A673 (cell line): ENCODE measurements around the gene CBL. TPM values are rescaled to one million over a fixed set of nuclear protein-coding genes. Genes with fewer than 3 reads are reported as not detected.

Source experiments
- BruUV-seq: library from RNA; stranded (reverse); fragments of 400-500 nt; replicated peaks from 2 replicates; lab custom pipeline; 2021; lab: Mats Ljungman, UMichigan
- CTCF ChIA-PET: fragments of 300-600 bp; sonication (Branson Sonifier 250); formaldehyde crosslinking; loops from one replicate; lab custom pipeline; 2022; ENCODE audit warnings: antibody characterized with exemption; lab: Charles Lee
- POLR2A ChIA-PET: fragments of 300-600 bp; sonication (Branson Sonifier 250); formaldehyde crosslinking; loops from one replicate; lab custom pipeline; 2022; ENCODE audit warnings: antibody characterized with exemption; ENCODE audit not compliant: low non-redundant PET; lab: Charles Lee
- DNase-seq: peaks from one replicate; pipeline ENCODE4 v3.0.0-alpha.2; 2015; ENCODE audit warnings: low spot score
- H3K27ac ChIP-seq: fragments of 200-600 bp; sonication (generic); 2 replicates; pipeline ENCODE4 v1.5.1; 2016; ENCODE audit warnings: mixed run types, low read depth, mild to moderate bottlenecking, mixed read lengths, antibody characterized with exemption, low read length; ENCODE audit not compliant: poor library complexity, severe bottlenecking
- H3K27me3 ChIP-seq: fragments of 200-600 bp; sonication (generic); replicated peaks from 2 replicates; pipeline ENCODE4 v1.6.1; 2017; ENCODE audit warnings: mixed run types, low read depth, mild to moderate bottlenecking, mixed read lengths, antibody characterized with exemption, low read length; ENCODE audit not compliant: insufficient read depth, poor library complexity
- H3K36me3 ChIP-seq: fragments of 200-600 bp; sonication (generic); 2 replicates; pipeline ENCODE4 v1.6.1; 2016; ENCODE audit warnings: mixed run types, mild to moderate bottlenecking, mixed read lengths, antibody characterized with exemption, low read length; ENCODE audit not compliant: insufficient read depth, poor library complexity, severe bottlenecking
- H3K4me1 ChIP-seq: fragments of 200-600 bp; sonication (generic); 2 replicates; pipeline ENCODE4 v1.6.1; 2017; ENCODE audit warnings: mixed run types, mild to moderate bottlenecking, mixed read lengths, antibody characterized with exemption, low read length; ENCODE audit not compliant: insufficient read depth, poor library complexity, severe bottlenecking
- H3K4me3 ChIP-seq: fragments of 200-600 bp; sonication (generic); 2 replicates; pipeline ENCODE4 v1.5.1; 2016; ENCODE audit warnings: low read depth, mixed run types, mild to moderate bottlenecking, mixed read lengths, low read length; ENCODE audit not compliant: poor library complexity, severe bottlenecking
- H3K9me3 ChIP-seq: fragments of 200-600 bp; sonication (generic); 2 replicates; pipeline ENCODE4 v1.6.1; 2016; ENCODE audit warnings: mixed run types, low read depth, mild to moderate bottlenecking, mixed read lengths, antibody characterized with exemption, low read length; ENCODE audit not compliant: poor library complexity, severe bottlenecking
- EZH2 ChIP-seq: fragments of 200-600 bp; sonication (generic); IDR thresholded peaks from 2 replicates; pipeline ENCODE4 v1.6.1; 2017; ENCODE audit warnings: borderline replicate concordance, low read depth, mild to moderate bottlenecking, mixed read lengths, antibody characterized with exemption, low read length; ENCODE audit not compliant: poor library complexity, severe bottlenecking
- intact Hi-C: fragments of 100-400 bp; cut with micrococcal nuclease; formaldehyde crosslinking; loops from one replicate; pipeline ENCODE4 v1.10.0; 2022; ENCODE audit not compliant: unreplicated experiment
- total RNA-seq: library from RNA; stranded (reverse); gene quantifications from 2 replicates; pipeline ENCODE4 v1.2.3, GENCODE V29; 2021
- TF ChIP-seq, protein P1 (sequence below): fragments of 300-800, 200-600 bp; sonication (generic); conservative IDR thresholded peaks from 2 replicates; pipeline ENCODE4 v1.5.1; 2017; ENCODE audit warnings: low read depth, mild to moderate bottlenecking, antibody characterized with exemption, low read length, moderate library complexity, mixed read lengths

CBL gene
- total RNA-seq, 1 experiment from 2014 or later, result 40.7 TPM

DNA sequence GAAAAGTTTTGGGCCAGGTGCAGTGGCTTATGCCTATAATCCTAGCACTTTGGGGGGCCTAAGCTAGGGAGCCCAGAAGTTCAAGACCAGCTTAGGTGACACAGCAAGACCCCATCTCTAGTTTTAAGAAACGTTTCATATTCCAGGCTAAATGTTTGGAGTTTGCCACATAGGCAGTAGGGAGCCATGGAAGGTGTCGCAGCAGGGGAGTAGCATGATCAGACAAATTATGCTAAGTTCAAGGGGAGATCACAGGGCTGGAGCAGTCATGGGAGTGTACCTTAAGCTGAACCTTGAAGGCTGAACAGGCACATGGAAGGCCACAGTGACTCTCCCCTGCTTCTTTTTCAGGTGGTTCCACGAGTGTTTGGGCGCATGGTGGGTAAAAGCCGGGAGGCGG is 26.8 kb upstream of the CBL start:
- H3K4me3 ChIP-seq, result no peak overlapping the region
- intact Hi-C loops, result no loop called here
- H3K4me1 ChIP-seq, result peaks cover 9% of the 10 kb centered on the region
- POLR2A ChIA-PET, result no interaction called here
- H3K36me3 ChIP-seq, result no peaks in the 10 kb centered on the region
- no peaks in the 10 kb centered on the region for H3K9me3 ChIP-seq
- no peak for DNase-seq
- no peaks in the 10 kb centered on the region for H3K27me3 ChIP-seq
- CTCF ChIA-PET, result no interaction called here
- H3K27ac ChIP-seq, result no peak overlapping the region
- TF ChIP-seq, protein P1, sequence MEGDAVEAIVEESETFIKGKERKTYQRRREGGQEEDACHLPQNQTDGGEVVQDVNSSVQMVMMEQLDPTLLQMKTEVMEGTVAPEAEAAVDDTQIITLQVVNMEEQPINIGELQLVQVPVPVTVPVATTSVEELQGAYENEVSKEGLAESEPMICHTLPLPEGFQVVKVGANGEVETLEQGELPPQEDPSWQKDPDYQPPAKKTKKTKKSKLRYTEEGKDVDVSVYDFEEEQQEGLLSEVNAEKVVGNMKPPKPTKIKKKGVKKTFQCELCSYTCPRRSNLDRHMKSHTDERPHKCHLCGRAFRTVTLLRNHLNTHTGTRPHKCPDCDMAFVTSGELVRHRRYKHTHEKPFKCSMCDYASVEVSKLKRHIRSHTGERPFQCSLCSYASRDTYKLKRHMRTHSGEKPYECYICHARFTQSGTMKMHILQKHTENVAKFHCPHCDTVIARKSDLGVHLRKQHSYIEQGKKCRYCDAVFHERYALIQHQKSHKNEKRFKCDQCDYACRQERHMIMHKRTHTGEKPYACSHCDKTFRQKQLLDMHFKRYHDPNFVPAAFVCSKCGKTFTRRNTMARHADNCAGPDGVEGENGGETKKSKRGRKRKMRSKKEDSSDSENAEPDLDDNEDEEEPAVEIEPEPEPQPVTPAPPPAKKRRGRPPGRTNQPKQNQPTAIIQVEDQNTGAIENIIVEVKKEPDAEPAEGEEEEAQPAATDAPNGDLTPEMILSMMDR, result no peak
- no peak for TF ChIP-seq EZH2
- no TSS peak for BruUV-seq

DNA sequence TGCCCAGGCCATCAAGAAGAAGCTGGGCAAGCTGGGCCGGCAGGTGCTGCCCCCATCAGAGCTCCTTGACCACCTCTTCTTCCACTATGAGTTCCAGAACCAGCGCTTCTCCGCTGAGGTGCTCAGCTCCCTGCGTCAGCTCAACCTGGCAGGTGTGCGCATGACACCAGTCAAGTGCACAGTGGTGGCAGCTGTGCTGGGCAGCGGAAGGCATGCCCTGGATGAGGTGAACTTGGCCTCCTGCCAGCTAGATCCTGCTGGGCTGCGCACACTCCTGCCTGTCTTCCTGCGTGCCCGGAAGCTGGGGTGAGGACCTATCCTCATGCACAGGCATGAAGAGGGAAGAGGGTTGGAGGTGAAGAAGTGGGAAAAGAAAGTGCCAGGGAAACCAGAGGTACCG is 26.2 kb upstream of the CBL start:
- DNase-seq, result no peak
- H3K27me3 ChIP-seq, result no peaks in the 10 kb centered on the region
- POLR2A ChIA-PET, result no interaction called here
- no peaks in the 10 kb centered on the region for H3K9me3 ChIP-seq
- H3K4me3 ChIP-seq, result no peak overlapping the region
- intact Hi-C loops, result no loop called here
- CTCF ChIA-PET, result no interaction called here
- peaks cover 8% of the 10 kb centered on the region for H3K4me1 ChIP-seq
- TF ChIP-seq, protein P1, result no peak
- no peak for TF ChIP-seq EZH2
- H3K36me3 ChIP-seq, result no peaks in the 10 kb centered on the region
- no TSS peak for BruUV-seq
- no peak overlapping the region for H3K27ac ChIP-seq

DNA sequence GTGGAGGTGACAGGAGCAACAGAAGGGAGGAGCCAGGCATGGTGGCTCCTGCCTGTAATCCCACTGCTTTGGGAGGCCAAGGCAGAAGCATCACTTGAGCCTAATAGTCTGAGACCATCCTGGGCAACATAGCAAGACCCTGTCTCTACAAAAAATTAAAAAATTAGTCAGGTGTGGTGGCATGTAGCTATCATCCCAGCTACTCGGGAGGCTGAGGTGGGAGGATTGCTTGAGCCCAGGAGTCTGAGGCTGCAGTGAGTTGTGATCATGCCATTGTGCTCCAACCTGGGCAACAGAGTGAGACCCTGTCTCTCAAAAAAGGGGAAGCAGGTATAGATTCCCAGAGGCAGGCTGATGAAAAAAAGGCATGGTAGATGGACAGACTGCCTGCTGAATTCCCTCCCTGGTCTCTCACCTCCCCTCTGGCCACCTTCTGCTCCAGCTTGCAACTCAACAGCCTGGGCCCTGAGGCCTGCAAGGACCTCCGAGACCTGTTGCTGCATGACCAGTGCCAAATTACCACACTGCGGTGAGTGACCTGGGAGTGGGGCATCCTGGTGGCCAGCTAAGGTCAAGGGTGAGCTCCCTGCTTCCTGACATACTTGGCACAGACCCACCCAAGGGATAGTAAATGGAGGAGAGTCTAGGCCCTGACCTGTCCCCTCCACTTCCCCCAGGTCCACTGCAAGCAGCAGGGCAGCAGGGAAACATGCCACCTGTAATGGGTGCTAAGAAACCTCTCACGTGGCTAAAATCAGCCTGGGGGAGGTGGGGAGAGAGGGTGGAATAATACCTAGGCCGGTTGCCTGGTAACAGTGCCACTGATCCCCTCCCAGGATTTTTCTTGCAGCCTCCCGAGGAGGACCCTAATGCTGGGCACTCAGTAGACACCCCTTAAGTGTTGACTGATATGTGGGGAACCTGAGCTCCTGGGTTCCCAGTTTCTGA is 25.1 kb upstream of the CBL start:
- no TSS peak for BruUV-seq
- Histone ChIP-seq H3K27me3 (no peaks in the 10 kb centered on the region), H3K9me3 (no peaks in the 10 kb centered on the region), H3K4me3 (no peak overlapping the region), H3K4me1 (no peaks in the 10 kb centered on the region), H3K36me3 (no peaks in the 10 kb centered on the region), H3K27ac (no peak overlapping the region)
- TF ChIP-seq, protein P1, result no peak
- no peak for TF ChIP-seq EZH2
- CTCF ChIA-PET, result no interaction called here
- intact Hi-C loops, result no loop called here
- POLR2A ChIA-PET, result no interaction called here
- no peak for DNase-seq
